Mesothelial cell of epicardium (in vitro differentiated cells): ENCODE results near the gene IL20RB. TPM values are rescaled to one million over a fixed set of nuclear protein-coding genes. Genes with fewer than 3 reads are reported as not detected.

Experiments used
- DNase-seq, 2 experiments: peaks; one replicate each; pipeline ENCODE4 v3.0.0; 2021; ENCODE audit warnings: low spot score in 2 of 2; ENCODE audit not compliant: unreplicated experiment in 2 of 2
- H3K27ac Mint-ChIP-seq: 2 replicates; pipeline ENCODE4 v1.8.0; 2021; ENCODE audit warnings: mixed read lengths
- H3K27me3 Mint-ChIP-seq: 2 replicates; pipeline ENCODE4 v1.8.0; 2021; ENCODE audit warnings: low read depth, mixed read lengths
- H3K36me3 Mint-ChIP-seq: 2 replicates; pipeline ENCODE4 v1.8.0; 2021; ENCODE audit warnings: mixed read lengths
- H3K4me1 Mint-ChIP-seq: 2 replicates; pipeline ENCODE4 v1.8.0; 2021; ENCODE audit warnings: mixed read lengths
- H3K4me3 Mint-ChIP-seq: 2 replicates; pipeline ENCODE4 v1.8.0; 2021; ENCODE audit warnings: mild to moderate bottlenecking, moderate library complexity, mixed read lengths
- H3K9me3 Mint-ChIP-seq: 2 replicates; pipeline ENCODE4 v1.8.0; 2021; ENCODE audit warnings: mixed read lengths
- total RNA-seq: library from RNA; stranded (reverse); gene quantifications from 3 replicates; pipeline ENCODE4 v1.2.1, GENCODE V29; 2021
- TF ChIP-seq, protein P1 (sequence below): fragments of 200-600 bp; sonication (generic); IDR thresholded peaks from one replicate; pipeline ENCODE4 v1.5.0; 2021; ENCODE audit warnings: antibody characterized with exemption; ENCODE audit not compliant: unreplicated experiment

IL20RB gene
- total RNA-seq, 1 donor from 2014 or later = 1.8 TPM

DNA sequence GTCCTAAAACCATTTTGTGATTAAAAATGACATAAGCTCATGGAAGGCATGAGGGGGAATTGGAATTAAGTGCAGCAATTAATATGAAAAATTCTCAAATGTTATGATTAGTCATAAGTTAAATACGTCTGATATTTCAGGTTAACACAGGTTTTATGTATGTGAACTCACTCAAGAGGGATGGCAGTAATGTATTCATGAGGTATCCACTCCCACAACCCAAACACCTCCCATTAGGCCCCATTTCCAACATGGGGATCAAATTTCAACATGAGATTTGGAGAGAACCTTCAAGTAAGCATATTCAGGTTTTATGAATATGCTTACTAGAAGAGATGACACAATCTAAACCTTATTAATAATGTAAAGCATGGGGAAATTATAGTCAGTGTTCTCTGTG lies 41.6 kb upstream of the IL20RB start:
- H3K4me1 Mint-ChIP-seq = peaks cover 7% of the 10 kb centered on the region
- peaks cover 36% of the 10 kb centered on the region for H3K36me3 Mint-ChIP-seq
- H3K27me3 Mint-ChIP-seq = no peaks in the 10 kb centered on the region
- DNase-seq = no peak
- no peak overlapping the region for H3K27ac Mint-ChIP-seq
- H3K4me3 Mint-ChIP-seq = no peak overlapping the region
- peaks cover 39% of the 10 kb centered on the region for H3K9me3 Mint-ChIP-seq
- TF ChIP-seq, protein P1, sequence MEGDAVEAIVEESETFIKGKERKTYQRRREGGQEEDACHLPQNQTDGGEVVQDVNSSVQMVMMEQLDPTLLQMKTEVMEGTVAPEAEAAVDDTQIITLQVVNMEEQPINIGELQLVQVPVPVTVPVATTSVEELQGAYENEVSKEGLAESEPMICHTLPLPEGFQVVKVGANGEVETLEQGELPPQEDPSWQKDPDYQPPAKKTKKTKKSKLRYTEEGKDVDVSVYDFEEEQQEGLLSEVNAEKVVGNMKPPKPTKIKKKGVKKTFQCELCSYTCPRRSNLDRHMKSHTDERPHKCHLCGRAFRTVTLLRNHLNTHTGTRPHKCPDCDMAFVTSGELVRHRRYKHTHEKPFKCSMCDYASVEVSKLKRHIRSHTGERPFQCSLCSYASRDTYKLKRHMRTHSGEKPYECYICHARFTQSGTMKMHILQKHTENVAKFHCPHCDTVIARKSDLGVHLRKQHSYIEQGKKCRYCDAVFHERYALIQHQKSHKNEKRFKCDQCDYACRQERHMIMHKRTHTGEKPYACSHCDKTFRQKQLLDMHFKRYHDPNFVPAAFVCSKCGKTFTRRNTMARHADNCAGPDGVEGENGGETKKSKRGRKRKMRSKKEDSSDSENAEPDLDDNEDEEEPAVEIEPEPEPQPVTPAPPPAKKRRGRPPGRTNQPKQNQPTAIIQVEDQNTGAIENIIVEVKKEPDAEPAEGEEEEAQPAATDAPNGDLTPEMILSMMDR = no peak

DNA sequence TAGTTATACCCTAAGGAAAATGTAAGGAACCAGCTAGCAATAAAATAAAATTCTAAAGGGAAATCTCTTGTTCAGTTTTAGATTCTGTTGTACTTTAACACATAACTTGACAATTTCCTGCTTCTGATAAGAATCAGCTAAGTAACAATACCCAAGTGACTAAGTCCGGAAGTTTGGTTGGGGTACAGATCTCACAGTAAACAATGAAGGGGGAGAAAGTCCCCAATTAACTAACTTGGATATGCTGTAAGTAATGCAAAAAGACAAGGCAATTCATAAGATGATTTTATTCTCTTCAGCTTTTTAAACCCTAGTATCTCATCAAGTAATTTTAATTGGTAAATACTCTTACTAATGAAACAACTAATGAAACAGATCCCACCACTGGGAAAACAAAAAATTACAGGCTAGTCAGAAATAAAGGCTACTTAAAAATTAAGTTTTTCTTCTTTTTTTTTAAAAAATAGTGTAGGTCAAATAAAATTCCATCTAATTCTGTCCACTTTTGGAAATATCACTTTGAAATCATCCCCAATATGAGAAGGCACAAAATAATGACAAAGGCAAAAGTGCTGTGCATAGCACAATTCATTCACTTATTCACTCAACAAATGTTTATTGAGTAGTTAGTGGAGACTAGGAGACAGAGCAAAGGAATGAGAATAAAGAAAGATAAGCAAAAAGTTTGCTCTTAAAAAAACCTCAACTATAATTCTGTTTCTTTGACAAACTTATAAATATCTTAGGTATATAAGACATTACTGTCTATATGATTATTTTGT lies 37.8 kb upstream of the IL20RB start:
- peaks cover 17% of the 10 kb centered on the region for H3K36me3 Mint-ChIP-seq
- H3K27ac Mint-ChIP-seq = no peak overlapping the region
- peaks cover 17% of the 10 kb centered on the region for H3K9me3 Mint-ChIP-seq
- DNase-seq = no peak
- H3K27me3 Mint-ChIP-seq = no peaks in the 10 kb centered on the region
- H3K4me1 Mint-ChIP-seq = peaks cover 1% of the 10 kb centered on the region
- no peak overlapping the region for H3K4me3 Mint-ChIP-seq
- TF ChIP-seq, protein P1 = no peak

DNA sequence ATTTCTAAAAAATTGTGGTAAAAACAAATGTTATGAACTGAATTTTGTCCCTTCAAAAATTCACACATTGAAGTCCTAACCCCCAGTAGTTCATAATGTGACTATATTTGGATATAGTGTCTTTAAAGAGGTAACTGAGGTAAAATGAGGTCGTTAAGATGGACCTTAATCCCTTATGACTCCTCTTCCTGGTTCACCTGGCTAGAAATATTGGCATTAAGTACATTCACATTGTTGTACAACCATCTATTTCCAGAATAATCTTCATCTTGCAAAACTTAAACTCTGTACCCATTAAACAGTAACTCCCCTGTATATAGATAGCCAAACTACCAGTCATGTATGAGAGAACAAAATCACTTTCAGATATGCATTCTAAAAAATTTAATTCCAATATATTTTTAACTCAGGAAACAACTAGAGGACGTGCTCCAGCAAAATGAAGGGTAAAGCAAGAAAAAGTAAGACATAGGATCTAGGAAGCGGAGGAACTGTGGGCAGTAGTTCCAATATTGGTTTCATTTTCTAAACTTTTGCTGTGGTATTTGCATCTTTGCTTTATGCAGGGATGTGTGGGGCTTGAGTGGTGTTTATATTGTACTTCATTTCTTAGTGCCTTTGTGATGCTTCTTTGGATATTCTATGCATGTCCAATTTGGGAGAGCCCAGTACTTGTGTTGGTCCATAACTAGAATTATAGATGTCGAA lies 36.7 kb upstream of the IL20RB start:
- H3K9me3 Mint-ChIP-seq = peaks cover 12% of the 10 kb centered on the region
- H3K27me3 Mint-ChIP-seq = no peaks in the 10 kb centered on the region
- TF ChIP-seq, protein P1 = no peak
- DNase-seq = no peak
- peaks cover 13% of the 10 kb centered on the region for H3K36me3 Mint-ChIP-seq
- H3K27ac Mint-ChIP-seq = no peak overlapping the region
- H3K4me3 Mint-ChIP-seq = no peak overlapping the region
- H3K4me1 Mint-ChIP-seq = no peaks in the 10 kb centered on the region

DNA sequence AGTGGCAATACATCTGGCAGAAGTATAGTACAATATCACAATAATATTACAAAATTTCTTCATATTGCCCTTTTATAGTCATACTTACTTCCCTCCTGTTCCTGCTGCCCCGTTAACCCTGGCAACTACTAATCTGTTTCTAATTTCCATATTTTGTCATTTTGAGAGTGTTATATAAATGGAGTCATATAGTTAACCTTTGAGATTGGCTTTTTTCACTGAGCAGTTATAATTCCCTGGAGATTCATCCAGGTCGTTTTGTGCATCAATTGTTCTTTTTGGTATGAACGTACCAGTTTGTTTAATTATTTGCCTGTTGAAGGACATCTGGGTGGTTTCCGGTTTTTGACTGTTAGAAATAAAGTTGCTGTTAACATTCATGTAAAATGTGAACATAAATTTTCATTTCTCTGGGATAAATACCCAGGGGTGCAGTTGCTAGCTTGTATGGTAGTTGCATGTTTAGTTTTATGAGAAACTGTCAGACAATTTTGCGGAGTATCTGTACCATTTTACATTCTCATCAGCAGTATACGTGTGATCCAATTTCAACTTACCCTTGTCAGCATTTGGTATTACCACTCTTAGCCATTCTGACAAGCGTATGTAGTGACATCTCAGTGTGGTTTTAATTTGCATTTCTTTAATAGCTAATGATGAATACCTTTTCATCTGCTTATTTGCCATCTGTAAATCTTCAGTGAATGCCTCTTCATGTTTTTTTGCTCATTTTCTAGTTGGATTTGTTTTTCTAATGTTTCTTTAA lies 32.2 kb upstream of the IL20RB start:
- peaks cover 8% of the 10 kb centered on the region for H3K9me3 Mint-ChIP-seq
- peaks cover 24% of the 10 kb centered on the region for H3K36me3 Mint-ChIP-seq

DNA sequence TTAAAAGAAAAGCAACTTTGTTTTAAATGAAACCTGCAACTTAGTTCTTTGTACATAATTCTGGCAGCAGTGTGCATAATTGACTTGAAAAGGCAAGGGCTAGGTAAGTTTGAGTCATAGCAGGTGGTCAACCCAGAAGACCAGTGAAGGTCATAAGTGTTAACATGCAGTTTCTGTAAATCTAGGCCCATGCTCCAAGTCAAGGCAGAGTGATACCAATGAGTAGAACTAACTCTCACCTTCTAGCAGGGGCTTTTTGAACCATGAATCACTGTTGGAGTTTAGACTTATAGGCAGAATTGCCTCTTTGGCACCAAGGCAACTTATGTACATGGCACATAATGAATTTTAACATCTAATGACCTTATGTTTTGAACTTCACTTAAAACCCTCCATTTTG lies 29.5 kb upstream of the IL20RB start:
- Mint-ChIP-seq H3K27ac (no peak overlapping the region), H3K36me3 (peaks cover 12% of the 10 kb centered on the region), H3K27me3 (no peaks in the 10 kb centered on the region), H3K4me1 (peaks cover 9% of the 10 kb centered on the region), H3K4me3 (no peak overlapping the region), H3K9me3 (no peaks in the 10 kb centered on the region)
- TF ChIP-seq, protein P1 = no peak
- no peak for DNase-seq

More for the DNA sequence above, 32.2 kb upstream of the IL20RB start:
- Mint-ChIP-seq H3K4me3 (no peak overlapping the region), H3K27ac (no peak overlapping the region), H3K27me3 (no peaks in the 10 kb centered on the region), H3K4me1 (peaks cover 8% of the 10 kb centered on the region)
- no peak for DNase-seq
- TF ChIP-seq, protein P1 = no peak
